Measurements from ENCODE around the gene RIOK2. TPM values are rescaled to one million over a fixed set of nuclear protein-coding genes. Genes with fewer than 3 reads are reported as not detected.
A peak's percentile ranks its signal among the peaks of the same experiment; 100 is the strongest.

Gene RIOK2
- total and polyA plus RNA-seq, 9 of the 15 experiments (the other 6 are each of a cell fraction or from before 2014, with no cell fraction given), result 22.9 to 97.6 (median 47.8) TPM

- Histone ChIP-seq H4K20me1 (replicated peaks; ENCODE audit: control insufficient read depth, insufficient read depth, low read length) (no peaks in the 10 kb centered on the region), H2AFZ (ENCODE audit: low read depth, low read length) (no peak overlapping the region), H3K4me3 (no peak overlapping the region), H3K27me3 (ENCODE audit: control insufficient read depth in 2 of 2, insufficient read depth in 2 of 2, low read length in 2 of 2) (no peaks in the 10 kb centered on the region), H3K9ac (ENCODE audit: insufficient read depth in 1 of 2, low read depth in 2 of 2, low read length in 2 of 2) (no peak overlapping the region), H3K79me2 (ENCODE audit: control insufficient read depth, insufficient read depth, low read length) (peaks cover 4% of the 10 kb centered on the region; the same call in 1 of the 3 replicates), H3K4me1 (replicated peaks in 1 of 2; ENCODE audit: control insufficient read depth in 2 of 2, insufficient read depth in 2 of 2, low read length in 2 of 2) (no peaks in the 10 kb centered on the region), H3K27ac (ENCODE audit: extremely low read depth, low read depth, low read length) (no peak overlapping the region), H3K36me3 (ENCODE audit: control insufficient read depth, insufficient read depth, low read length) (peaks cover 72% of the 10 kb centered on the region), H3K4me2 (ENCODE audit: insufficient read depth, low read length) (no peak overlapping the region), H3K9me1 (ENCODE audit: control insufficient read depth, insufficient read depth, low read length) (no peaks in the 10 kb centered on the region), H3K9me3 (replicated peaks; ENCODE audit: control insufficient read depth, insufficient read depth, low read depth, low read length) (no peaks in the 10 kb centered on the region)
- no peak for FAIRE-seq
- peak; percentile 35; the same call in 1 of the 3 replicates for ATAC-seq
- intact Hi-C loops (cut with micrococcal nuclease), result loop anchor here (1.0 to 10.0 kb wide), 6 partner anchors 101 to 819 kb away; no protein-coding TSS in a partner anchor
- ChIA-PET CTCF (ENCODE audit: low intra/inter-chr PET ratio) (interaction anchor here (0.6 to 3.1 kb wide), 9 partner anchors 117 to 550 kb away, joined by 3 to 30 read pairs (median 4); no protein-coding TSS in a partner anchor), POLR2A (interaction anchor here (0.5 to 0.6 kb wide), 2 partner anchors 44 to 221 kb away, joined by 3 read pairs; no protein-coding TSS in a partner anchor)
- DNase-seq (ENCODE audit: extremely low read depth in 1 of 4, low spot score in 3 of 4), result peak in 1 of 4 experiments; percentile 20
- no TSS peak for BruUV-seq (replicated peaks)
- in situ Hi-C loops (cut with MboI), result loop anchor here (5.0 to 10.0 kb wide), 3 partner anchors 286 to 559 kb away; partner anchors contain the start of gene ERAP2
- peak; percentile 32; the same call in 1 of the 2 replicates for TF ChIP-seq ZZZ3 (IDR thresholded peaks at IDR 0.05)
- peak; percentile 92 for TF ChIP-seq TFE3 (CRISPR knock-in tag; IDR thresholded peaks at IDR 0.05)
- TF ChIP-seq RAD21 (CRISPR knock-in tag; conservative IDR thresholded peaks at IDR 0.05 in 1 of 2, IDR thresholded peaks at IDR 0.05 in 1 of 2), result peak; percentile 17 to 28; a peak in 2 of 4 replicates
- TF ChIP-seq CTCF (IDR thresholded peaks at IDR 0.05 in 2 of 3, conservative IDR thresholded peaks at IDR 0.05 in 1 of 3; ENCODE audit: insufficient read depth in 2 of 3, low read depth in 1 of 3, low read length in 3 of 3), result peak; percentile 16 to 62 (median 40); a peak in 3 of 6 replicates
- TF ChIP-seq USF1 (CRISPR knock-in tag; IDR thresholded peaks at IDR 0.05), result no peak
- no peak for TF ChIP-seq TEAD2 (tag; IDR thresholded peaks at IDR 0.05)
- TF ChIP-seq ESRRB (CRISPR knock-in tag; IDR thresholded peaks at IDR 0.05; ENCODE audit: borderline replicate concordance), result no peak
- TF ChIP-seq REST (IDR thresholded peaks at IDR 0.05; ENCODE audit: borderline replicate concordance), result peak; percentile 16; the same call in 1 of the 2 replicates
- TF ChIP-seq REST (CRISPR knock-in tag; IDR thresholded peaks at IDR 0.05; ENCODE audit: low read depth), result no peak
These were observed 19.7 kb downstream of the RIOK2 start for GRCh38 chr5:97163360-97163764.

All from K562 (cell line).